Activated naive CD4-positive, alpha-beta T cell (primary cell): ENCODE results near the gene JKAMP.

Experiments used
- DNase-seq, 4 experiments: peaks; one replicate each; lab custom pipeline; 2025; lab: John Stamatoyannopoulos, UW

JKAMP gene

GRCh38 chr14:59540852-59541251, 56.5 kb downstream of the JKAMP start:
- DNase-seq, result no peak

GRCh38 chr14:59541731-59542130, 57.4 kb downstream of the JKAMP start:
- DNase-seq, result no peak

- DNase-seq, result no peak
Measured at GRCh38 chr14:59543873-59544272, 59.6 kb downstream of the JKAMP start.

- no peak for DNase-seq
Measured at GRCh38 chr14:59547310-59547709, 63.0 kb downstream of the JKAMP start.
